ENCODE data around the gene KCNMB2. TPM values are rescaled to one million over a fixed set of nuclear protein-coding genes. Genes with fewer than 3 reads are reported as not detected.

Gene KCNMB2
- total and polyA plus RNA-seq, 2 experiments from 2014 or later: 2.4 TPM; not detected in 1

DNA sequence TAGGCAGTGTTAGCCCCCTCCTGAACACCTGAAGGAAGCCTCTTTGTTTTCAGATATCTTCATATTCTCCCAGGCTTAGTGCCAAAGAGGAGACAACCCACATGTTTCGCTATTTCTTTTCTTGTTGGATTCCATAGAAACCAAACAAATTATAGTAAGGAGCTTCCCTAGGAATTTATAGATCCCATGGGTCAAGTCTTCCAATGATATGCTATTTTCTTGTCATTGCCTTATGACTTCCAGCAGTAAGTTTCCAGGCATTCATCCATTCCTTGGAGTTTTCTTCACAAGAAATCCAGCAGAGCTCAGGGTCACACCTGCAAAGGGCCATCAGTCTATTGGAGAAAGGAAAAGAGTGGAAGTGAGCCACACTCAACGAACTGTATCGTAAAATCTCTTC is 9.9 kb upstream of the KCNMB2 start:
- Histone ChIP-seq H3K4me3 (no peak overlapping the region), H3K4me2 (no peak overlapping the region), H3K9me3 (ENCODE audit: low read depth) (no peaks in the 10 kb centered on the region), H3K27ac (no peak overlapping the region), H3K36me3 (replicated peaks; ENCODE audit: insufficient read depth, low read depth) (no peaks in the 10 kb centered on the region), H4K20me1 (ENCODE audit: insufficient read depth, poor library complexity, severe bottlenecking) (no peaks in the 10 kb centered on the region), H3K79me2 (no peaks in the 10 kb centered on the region), H2AFZ (no peak overlapping the region), H3K27me3 (no peaks in the 10 kb centered on the region), H3K9me2 (replicated peaks; ENCODE audit: insufficient read depth) (no peaks in the 10 kb centered on the region), H3K4me1 (ENCODE audit: insufficient read depth) (no peaks in the 10 kb centered on the region)
- WGBS (ENCODE audit: low lambda C conversion rate, missing lambda C conversion rate): 93% methylated on average over 3 of the region's 3 CpGs
- no peak for DNase-seq (ENCODE audit: low spot score)
- TF ChIP-seq, protein P1, sequence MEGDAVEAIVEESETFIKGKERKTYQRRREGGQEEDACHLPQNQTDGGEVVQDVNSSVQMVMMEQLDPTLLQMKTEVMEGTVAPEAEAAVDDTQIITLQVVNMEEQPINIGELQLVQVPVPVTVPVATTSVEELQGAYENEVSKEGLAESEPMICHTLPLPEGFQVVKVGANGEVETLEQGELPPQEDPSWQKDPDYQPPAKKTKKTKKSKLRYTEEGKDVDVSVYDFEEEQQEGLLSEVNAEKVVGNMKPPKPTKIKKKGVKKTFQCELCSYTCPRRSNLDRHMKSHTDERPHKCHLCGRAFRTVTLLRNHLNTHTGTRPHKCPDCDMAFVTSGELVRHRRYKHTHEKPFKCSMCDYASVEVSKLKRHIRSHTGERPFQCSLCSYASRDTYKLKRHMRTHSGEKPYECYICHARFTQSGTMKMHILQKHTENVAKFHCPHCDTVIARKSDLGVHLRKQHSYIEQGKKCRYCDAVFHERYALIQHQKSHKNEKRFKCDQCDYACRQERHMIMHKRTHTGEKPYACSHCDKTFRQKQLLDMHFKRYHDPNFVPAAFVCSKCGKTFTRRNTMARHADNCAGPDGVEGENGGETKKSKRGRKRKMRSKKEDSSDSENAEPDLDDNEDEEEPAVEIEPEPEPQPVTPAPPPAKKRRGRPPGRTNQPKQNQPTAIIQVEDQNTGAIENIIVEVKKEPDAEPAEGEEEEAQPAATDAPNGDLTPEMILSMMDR (IDR thresholded peaks at IDR 0.05; ENCODE audit: poor library complexity): no peak
- no peak for TF ChIP-seq EZH2 (IDR thresholded peaks at IDR 0.05; ENCODE audit: borderline replicate concordance)
- no peak for TF ChIP-seq EZH2phosphoT487 (IDR thresholded peaks at IDR 0.05; ENCODE audit: low read depth, severe bottlenecking, unreplicated experiment)

DNA sequence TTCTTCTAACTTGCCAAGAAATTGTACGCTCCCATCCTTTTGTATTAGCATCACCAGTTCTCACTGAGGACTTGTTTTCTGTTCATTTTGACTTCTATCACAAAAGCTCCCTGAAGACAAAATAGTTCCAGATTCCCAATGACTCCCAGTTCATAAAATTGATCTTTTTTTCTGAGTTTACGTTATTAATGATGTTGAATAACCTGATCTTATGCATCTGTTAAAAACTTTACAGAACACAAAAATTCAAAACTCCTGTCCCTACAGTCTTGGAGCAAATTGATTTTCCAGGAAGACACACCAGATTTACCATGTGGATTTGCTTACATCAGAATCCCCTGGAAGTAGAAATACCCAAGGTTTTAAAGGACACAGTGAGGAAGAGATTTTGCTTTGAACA is 8.3 kb upstream of the KCNMB2 start:
- Histone ChIP-seq H3K9me3 (ENCODE audit: low read depth) (no peaks in the 10 kb centered on the region), H3K36me3 (replicated peaks; ENCODE audit: insufficient read depth, low read depth) (no peaks in the 10 kb centered on the region), H4K20me1 (ENCODE audit: insufficient read depth, poor library complexity, severe bottlenecking) (no peaks in the 10 kb centered on the region), H3K79me2 (no peaks in the 10 kb centered on the region), H3K4me3 (no peak overlapping the region), H3K27ac (no peak overlapping the region), H3K4me1 (ENCODE audit: insufficient read depth) (no peaks in the 10 kb centered on the region), H3K4me2 (no peak overlapping the region), H3K27me3 (no peaks in the 10 kb centered on the region), H3K9me2 (replicated peaks; ENCODE audit: insufficient read depth) (no peaks in the 10 kb centered on the region), H2AFZ (no peak overlapping the region)
- TF ChIP-seq EZH2 (IDR thresholded peaks at IDR 0.05; ENCODE audit: borderline replicate concordance) (no peak), EZH2phosphoT487 (IDR thresholded peaks at IDR 0.05; ENCODE audit: low read depth, severe bottlenecking, unreplicated experiment) (no peak)
- TF ChIP-seq, protein P1 (IDR thresholded peaks at IDR 0.05; ENCODE audit: poor library complexity): no peak
- 89% methylated on average over 2 of the region's 2 CpGs for WGBS (ENCODE audit: low lambda C conversion rate, missing lambda C conversion rate)
- no peak for DNase-seq (ENCODE audit: low spot score)

DNA sequence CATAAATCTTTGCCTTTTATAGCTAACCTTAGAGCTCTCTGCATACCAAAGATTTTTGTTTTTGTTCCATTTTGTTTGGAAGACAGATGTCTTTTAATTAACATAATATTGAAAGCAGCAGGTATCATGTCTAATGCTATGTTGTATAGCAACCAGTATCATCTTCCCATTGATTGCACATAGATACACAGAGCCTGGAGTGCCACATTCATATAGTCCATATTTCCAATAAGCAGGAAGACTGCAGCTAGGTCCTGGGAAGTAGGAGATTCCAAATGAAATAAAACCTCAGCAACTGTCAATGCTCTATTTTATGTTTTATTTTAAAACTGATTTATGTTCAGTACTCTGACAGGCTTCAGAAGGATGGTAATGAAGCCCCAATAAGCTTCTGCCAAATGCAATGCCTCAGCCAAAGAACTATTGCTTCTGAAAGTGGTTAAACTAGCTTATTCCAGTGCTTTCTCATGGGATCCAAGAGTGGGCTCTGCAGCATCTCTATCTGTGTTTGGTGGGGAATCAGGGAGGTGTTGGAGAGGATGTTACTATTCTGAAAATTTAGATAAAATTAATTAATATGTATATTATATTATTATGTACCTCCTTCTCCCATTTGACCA is 6.5 kb upstream of the KCNMB2 start:
- Histone ChIP-seq H4K20me1 (ENCODE audit: insufficient read depth, poor library complexity, severe bottlenecking) (no peaks in the 10 kb centered on the region), H3K4me2 (no peak overlapping the region), H3K27me3 (no peaks in the 10 kb centered on the region), H3K4me1 (ENCODE audit: insufficient read depth) (no peaks in the 10 kb centered on the region), H2AFZ (no peak overlapping the region), H3K9me2 (replicated peaks; ENCODE audit: insufficient read depth) (no peaks in the 10 kb centered on the region), H3K36me3 (replicated peaks; ENCODE audit: insufficient read depth, low read depth) (no peaks in the 10 kb centered on the region), H3K4me3 (no peak overlapping the region), H3K9me3 (ENCODE audit: low read depth) (no peaks in the 10 kb centered on the region), H3K27ac (no peak overlapping the region), H3K79me2 (no peaks in the 10 kb centered on the region)
- TF ChIP-seq EZH2phosphoT487 (IDR thresholded peaks at IDR 0.05; ENCODE audit: low read depth, severe bottlenecking, unreplicated experiment) (no peak), EZH2 (IDR thresholded peaks at IDR 0.05; ENCODE audit: borderline replicate concordance) (no peak)
- TF ChIP-seq, protein P1 (IDR thresholded peaks at IDR 0.05; ENCODE audit: poor library complexity): no peak
- DNase-seq (ENCODE audit: low spot score): no peak

All from hepatocyte (in vitro differentiated cells).